Prostate gland (tissue), 2 donors: ENCODE results near the gene PPP2R5E.

ENCODE experiments used
- CTCF ChIP-seq, 4 experiments: fragments of 200-600 bp in 2 of 4; fragments of 450-650 bp in 2 of 4; sonication (generic) in 2 of 4; IDR thresholded peaks; 1 replicate in 3 of 4; 2 replicates in 1 of 4; pipeline ENCODE4 v1.5.1; 2016 to 2019; ENCODE audit warnings: antibody characterized with exemption in 4 of 4, mild to moderate bottlenecking in 2 of 4, moderate library complexity in 2 of 4
- POLR2A ChIP-seq: fragments of 450-650 bp; IDR thresholded peaks from one replicate; pipeline ENCODE4 v1.6.1; 2016; ENCODE audit warnings: antibody characterized with exemption, mild to moderate bottlenecking

DNA sequence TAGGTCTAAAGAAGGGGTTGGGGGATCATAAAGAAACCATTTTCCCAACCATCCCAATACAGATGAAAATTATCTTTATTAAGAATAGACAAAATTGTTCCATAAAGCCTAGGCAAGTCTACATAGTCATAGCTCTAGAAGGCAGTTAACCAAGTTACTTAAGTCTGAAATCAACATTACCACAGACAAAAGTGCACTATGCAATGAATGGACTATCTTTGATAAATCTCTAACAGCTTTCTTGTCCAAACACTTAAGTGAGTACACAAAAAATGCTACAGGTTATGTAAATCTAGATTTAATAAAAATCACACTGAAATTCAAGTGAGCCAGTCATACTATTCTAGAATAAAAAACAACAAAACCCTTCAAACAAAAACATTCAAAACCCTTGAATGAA, 137.5 kb downstream of the PPP2R5E start:
- TF ChIP-seq POLR2A, result no peak
- TF ChIP-seq CTCF (IDR thresholded peaks at IDR 0.05), result no peak
